Activated naive CD8-positive, alpha-beta T cell treated with anti-CD3 and anti-CD28 coated beads, Interleukin-2, amount 10 ng/mL, durations not matched to agents 7 days and 5 days (primary cell): ENCODE measurements around the gene MRPS6. TPM values are rescaled to one million over a fixed set of nuclear protein-coding genes. Genes with fewer than 3 reads are reported as not detected.

Source experiments
- ATAC-seq: fragments of 150-1000 bp; cut with Tn5 transposase; one replicate; pipeline ENCODE4 v1.10.0; 2021; ENCODE audit warnings: low read depth, moderate library complexity
- POLR2A ChIA-PET: fragments of 350-600 bp; sonication (Branson Sonifier 250); formaldehyde crosslinking; loops from one replicate; lab custom pipeline; 2021; ENCODE audit warnings: antibody characterized with exemption; lab: Charles Lee
- DNase-seq: peaks from one replicate; pipeline ENCODE4 v3.0.0; 2021
- H3K27ac Mint-ChIP-seq: one replicate; pipeline ENCODE4 v1.8.0; 2022; ENCODE audit warnings: mild to moderate bottlenecking, mixed read lengths
- H3K27me3 Mint-ChIP-seq: one replicate; pipeline ENCODE4 v1.8.0; 2022; ENCODE audit warnings: mild to moderate bottlenecking, moderate library complexity, mixed read lengths
- H3K36me3 Mint-ChIP-seq: one replicate; pipeline ENCODE4 v1.8.0; 2021; ENCODE audit warnings: mild to moderate bottlenecking, mixed read lengths
- H3K4me1 Mint-ChIP-seq: one replicate; pipeline ENCODE4 v1.8.0; 2021; ENCODE audit warnings: mixed read lengths
- H3K4me3 Mint-ChIP-seq: one replicate; pipeline ENCODE4 v1.8.0; 2022; ENCODE audit warnings: mild to moderate bottlenecking, moderate library complexity, mixed read lengths
- H3K9me3 Mint-ChIP-seq: one replicate; pipeline ENCODE4 v1.8.0; 2021; ENCODE audit warnings: mixed read lengths
- total RNA-seq, 2 experiments: library from RNA; stranded (reverse); gene quantifications; one replicate each; pipeline ENCODE4 v1.2.3, GENCODE V29; 2021

MRPS6 gene
- total RNA-seq, 2 experiments from 2014 or later = 75.7 to 77.2 TPM

- POLR2A ChIA-PET = interaction anchor here (1.7 kb wide), 1 partner anchor 19 kb away, joined by 3 read pairs; the partner anchor contains the start of genes MRPS6 and SLC5A3
- H3K4me3 Mint-ChIP-seq = no peak overlapping the region
- DNase-seq = no peak
- H3K27me3 Mint-ChIP-seq = no peaks in the 10 kb centered on the region
- peaks cover 36% of the 10 kb centered on the region for H3K4me1 Mint-ChIP-seq
- H3K36me3 Mint-ChIP-seq = peaks cover 40% of the 10 kb centered on the region
- H3K9me3 Mint-ChIP-seq = no peaks in the 10 kb centered on the region
- no peak for ATAC-seq
- H3K27ac Mint-ChIP-seq = no peak overlapping the region
These were observed 19.0 kb downstream of the MRPS6 start for GRCh38 chr21:34092262-34092921.

DNA sequence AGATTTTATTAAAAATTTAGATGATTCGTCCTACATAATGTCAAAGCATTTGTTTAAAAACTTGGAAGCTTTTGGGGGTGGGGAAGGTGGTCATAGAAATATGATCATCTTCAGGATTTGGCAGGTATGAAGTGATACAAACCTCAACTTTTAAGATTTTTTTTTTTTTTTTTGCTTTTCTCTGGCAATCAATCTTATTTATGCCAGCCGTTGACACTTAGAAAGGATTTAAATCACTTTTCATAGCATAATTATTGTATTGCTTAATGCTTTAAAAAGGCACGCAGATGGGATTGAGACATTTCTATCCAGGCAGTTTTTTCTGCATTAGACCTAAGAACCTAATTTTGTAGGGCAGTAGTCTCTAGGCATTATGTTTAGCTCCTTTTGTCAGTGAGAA lies 19.7 kb downstream of the MRPS6 start:
- H3K27me3 Mint-ChIP-seq = no peaks in the 10 kb centered on the region
- ATAC-seq (no peak), DNase-seq (no peak)
- no peak overlapping the region for H3K27ac Mint-ChIP-seq
- H3K9me3 Mint-ChIP-seq = no peaks in the 10 kb centered on the region
- POLR2A ChIA-PET = interaction anchor here (0.6 to 1.7 kb wide), 2 partner anchors 20 to 125 kb away, joined by 3 to 5 read pairs; partner anchors contain the start of genes MRPS6 and SLC5A3
- H3K4me3 Mint-ChIP-seq = no peak overlapping the region
- H3K4me1 Mint-ChIP-seq = peaks cover 36% of the 10 kb centered on the region
- peaks cover 45% of the 10 kb centered on the region for H3K36me3 Mint-ChIP-seq

- H3K9me3 Mint-ChIP-seq = no peaks in the 10 kb centered on the region
- peaks cover 32% of the 10 kb centered on the region for H3K4me1 Mint-ChIP-seq
- no peak for ATAC-seq
- no peaks in the 10 kb centered on the region for H3K27me3 Mint-ChIP-seq
- no peak for DNase-seq
- H3K36me3 Mint-ChIP-seq = peaks cover 53% of the 10 kb centered on the region
- H3K4me3 Mint-ChIP-seq = no peak overlapping the region
- H3K27ac Mint-ChIP-seq = no peak overlapping the region
- POLR2A ChIA-PET = no interaction called here
These were observed 21.6 kb downstream of the MRPS6 start for GRCh38 chr21:34094949-34095348.

DNA sequence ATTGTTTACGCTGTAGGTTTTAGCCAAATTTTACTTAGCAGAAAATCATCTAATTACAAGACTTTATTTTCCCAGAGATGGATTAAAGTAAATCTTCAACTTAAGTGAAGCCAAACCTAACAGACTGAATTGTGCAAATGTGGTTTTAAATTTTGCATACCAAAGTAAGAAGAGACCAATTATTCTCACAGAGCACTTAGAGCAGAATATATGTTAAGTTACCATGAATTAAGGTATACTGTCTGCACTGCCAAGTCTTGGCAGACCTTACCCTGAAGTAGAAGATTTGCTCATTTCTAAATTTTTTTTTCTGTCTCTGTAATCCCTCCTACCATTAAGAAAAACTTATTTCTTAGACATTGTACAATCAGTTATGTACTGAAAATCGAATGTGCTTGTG lies 24.1 kb downstream of the MRPS6 start:
- Mint-ChIP-seq H3K27me3 (no peaks in the 10 kb centered on the region), H3K4me1 (peaks cover 33% of the 10 kb centered on the region)

GRCh38 chr21:34100337-34100736 lies 27.0 kb downstream of the MRPS6 start:
- Mint-ChIP-seq H3K36me3 (peaks cover 75% of the 10 kb centered on the region), H3K4me3 (no peak overlapping the region), H3K4me1 (peaks cover 35% of the 10 kb centered on the region), H3K9me3 (no peaks in the 10 kb centered on the region), H3K27ac (no peak overlapping the region), H3K27me3 (no peaks in the 10 kb centered on the region)
- DNase-seq = no peak
- no peak for ATAC-seq
- POLR2A ChIA-PET = no interaction called here

More for the DNA sequence above, 24.1 kb downstream of the MRPS6 start:
- H3K9me3 Mint-ChIP-seq = no peaks in the 10 kb centered on the region
- POLR2A ChIA-PET = no interaction called here
- peaks cover 69% of the 10 kb centered on the region for H3K36me3 Mint-ChIP-seq
- ATAC-seq = no peak
- DNase-seq = no peak
- H3K4me3 Mint-ChIP-seq = no peak overlapping the region
- H3K27ac Mint-ChIP-seq = no peak overlapping the region

GRCh38 chr21:34100790-34101189 lies 27.4 kb downstream of the MRPS6 start:
- H3K27me3 Mint-ChIP-seq = no peaks in the 10 kb centered on the region
- no peak for ATAC-seq
- H3K27ac Mint-ChIP-seq = no peak overlapping the region
- peaks cover 74% of the 10 kb centered on the region for H3K36me3 Mint-ChIP-seq
- no peaks in the 10 kb centered on the region for H3K9me3 Mint-ChIP-seq
- H3K4me1 Mint-ChIP-seq = peaks cover 33% of the 10 kb centered on the region
- no peak for DNase-seq
- POLR2A ChIA-PET = no interaction called here
- no peak overlapping the region for H3K4me3 Mint-ChIP-seq

- no peaks in the 10 kb centered on the region for H3K27me3 Mint-ChIP-seq
- peaks cover 63% of the 10 kb centered on the region for H3K36me3 Mint-ChIP-seq
- peaks cover 35% of the 10 kb centered on the region for H3K4me1 Mint-ChIP-seq
- POLR2A ChIA-PET = no interaction called here
- H3K27ac Mint-ChIP-seq = no peak overlapping the region
- ATAC-seq (no peak), DNase-seq (no peak)
- no peaks in the 10 kb centered on the region for H3K9me3 Mint-ChIP-seq
- H3K4me3 Mint-ChIP-seq = no peak overlapping the region
These were observed 32.7 kb downstream of the MRPS6 start for GRCh38 chr21:34105947-34106541.

DNA sequence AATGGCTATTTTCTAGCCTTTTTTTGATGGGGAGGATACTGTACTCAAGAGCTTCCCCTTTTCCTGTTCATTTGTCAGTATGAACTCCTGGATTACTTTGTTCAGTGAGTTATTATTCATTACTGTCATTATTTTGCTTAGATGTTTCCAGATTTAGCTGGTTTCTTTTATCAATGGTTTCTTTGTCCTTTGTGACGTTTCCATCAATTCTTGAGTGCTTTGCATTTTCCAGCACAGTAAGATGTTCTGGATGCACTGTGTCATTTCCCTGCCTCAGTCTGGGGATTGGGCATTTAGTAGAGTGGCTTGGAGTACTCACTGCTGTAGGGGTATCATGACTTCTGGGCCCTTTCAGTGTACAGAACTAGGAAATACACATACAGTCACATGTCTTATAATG lies 34.2 kb downstream of the MRPS6 start:
- no peak for ATAC-seq
- POLR2A ChIA-PET = no interaction called here
- Mint-ChIP-seq H3K27ac (no peak overlapping the region), H3K36me3 (peaks cover 68% of the 10 kb centered on the region), H3K9me3 (no peaks in the 10 kb centered on the region), H3K27me3 (no peaks in the 10 kb centered on the region), H3K4me1 (peaks cover 35% of the 10 kb centered on the region), H3K4me3 (no peak overlapping the region)
- DNase-seq = no peak

- H3K36me3 Mint-ChIP-seq = peaks cover 65% of the 10 kb centered on the region
- no peaks in the 10 kb centered on the region for H3K9me3 Mint-ChIP-seq
- H3K4me3 Mint-ChIP-seq = no peak overlapping the region
- no peak overlapping the region for H3K27ac Mint-ChIP-seq
- H3K27me3 Mint-ChIP-seq = no peaks in the 10 kb centered on the region
- ATAC-seq (no peak), DNase-seq (no peak)
- peaks cover 43% of the 10 kb centered on the region for H3K4me1 Mint-ChIP-seq
- POLR2A ChIA-PET = interaction anchor here (1.5 kb wide), 1 partner anchor 8 kb away, joined by 4 read pairs; no protein-coding TSS in a partner anchor
These were observed 35.7 kb downstream of the MRPS6 start for GRCh38 chr21:34109075-34109474.

DNA sequence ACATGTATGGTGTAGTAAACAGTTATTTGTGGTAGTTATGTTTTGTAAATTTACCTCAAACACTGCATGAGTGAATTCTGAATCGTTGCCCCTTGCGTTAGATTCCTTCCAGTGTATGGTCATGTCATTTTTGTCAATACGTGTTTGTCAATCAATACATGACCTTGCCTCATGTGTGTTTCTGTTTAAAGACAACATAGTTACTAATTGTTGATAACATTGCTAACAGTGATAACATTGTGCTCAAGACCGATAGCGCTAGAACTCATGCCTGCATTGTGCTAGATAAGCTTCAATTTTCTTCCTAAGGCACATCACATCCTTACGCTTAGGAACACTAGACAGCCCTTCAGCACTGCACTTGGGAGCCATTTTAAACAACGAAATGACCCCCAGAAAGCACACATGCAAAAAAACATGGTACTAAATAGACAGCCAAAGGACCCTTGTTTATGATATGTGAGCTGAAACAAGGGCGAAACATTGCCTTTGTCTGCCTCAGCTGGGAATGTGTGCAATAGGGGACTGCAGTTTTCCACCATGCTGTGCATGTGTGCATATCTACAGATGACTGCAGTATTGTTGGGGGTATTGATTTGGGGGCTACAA lies 37.3 kb downstream of the MRPS6 start:
- Mint-ChIP-seq H3K4me3 (no peak overlapping the region), H3K9me3 (no peaks in the 10 kb centered on the region), H3K27me3 (no peaks in the 10 kb centered on the region), H3K27ac (no peak overlapping the region), H3K36me3 (peaks cover 69% of the 10 kb centered on the region), H3K4me1 (peaks cover 40% of the 10 kb centered on the region)
- ATAC-seq = no peak
- DNase-seq = no peak
- POLR2A ChIA-PET = interaction anchor here (1.1 kb wide), 1 partner anchor 19 kb away, joined by 3 read pairs; no protein-coding TSS in a partner anchor

- no peaks in the 10 kb centered on the region for H3K9me3 Mint-ChIP-seq
- no peaks in the 10 kb centered on the region for H3K27me3 Mint-ChIP-seq
- peaks cover 65% of the 10 kb centered on the region for H3K36me3 Mint-ChIP-seq
- DNase-seq = peak; percentile 30
- H3K4me3 Mint-ChIP-seq = peak overlapping the region; percentile 35
- peaks cover 37% of the 10 kb centered on the region for H3K4me1 Mint-ChIP-seq
- H3K27ac Mint-ChIP-seq = peak overlapping the region; percentile 38
- POLR2A ChIA-PET = no interaction called here
- ATAC-seq = peak; percentile 47
These were observed 39.1 kb downstream of the MRPS6 start for GRCh38 chr21:34112316-34113033.

- peaks cover 56% of the 10 kb centered on the region for H3K36me3 Mint-ChIP-seq
- H3K4me1 Mint-ChIP-seq = peaks cover 31% of the 10 kb centered on the region
- no peaks in the 10 kb centered on the region for H3K27me3 Mint-ChIP-seq
- POLR2A ChIA-PET = interaction anchor here (1.2 kb wide), 1 partner anchor 15 kb away, joined by 4 read pairs; no protein-coding TSS in a partner anchor
- H3K27ac Mint-ChIP-seq = no peak overlapping the region
- DNase-seq = no peak
- no peaks in the 10 kb centered on the region for H3K9me3 Mint-ChIP-seq
- ATAC-seq = no peak
- no peak overlapping the region for H3K4me3 Mint-ChIP-seq
These were observed 40.5 kb downstream of the MRPS6 start for GRCh38 chr21:34113842-34114241.

- H3K9me3 Mint-ChIP-seq = no peaks in the 10 kb centered on the region
- DNase-seq (no peak), ATAC-seq (no peak)
- H3K4me1 Mint-ChIP-seq = peaks cover 28% of the 10 kb centered on the region
- peaks cover 54% of the 10 kb centered on the region for H3K36me3 Mint-ChIP-seq
- POLR2A ChIA-PET = no interaction called here
- no peaks in the 10 kb centered on the region for H3K27me3 Mint-ChIP-seq
- H3K27ac Mint-ChIP-seq = no peak overlapping the region
- H3K4me3 Mint-ChIP-seq = no peak overlapping the region
These were observed 41.8 kb downstream of the MRPS6 start for GRCh38 chr21:34115160-34115559.
